ENCODE results near the gene CTTNBP2NL.

DNA sequence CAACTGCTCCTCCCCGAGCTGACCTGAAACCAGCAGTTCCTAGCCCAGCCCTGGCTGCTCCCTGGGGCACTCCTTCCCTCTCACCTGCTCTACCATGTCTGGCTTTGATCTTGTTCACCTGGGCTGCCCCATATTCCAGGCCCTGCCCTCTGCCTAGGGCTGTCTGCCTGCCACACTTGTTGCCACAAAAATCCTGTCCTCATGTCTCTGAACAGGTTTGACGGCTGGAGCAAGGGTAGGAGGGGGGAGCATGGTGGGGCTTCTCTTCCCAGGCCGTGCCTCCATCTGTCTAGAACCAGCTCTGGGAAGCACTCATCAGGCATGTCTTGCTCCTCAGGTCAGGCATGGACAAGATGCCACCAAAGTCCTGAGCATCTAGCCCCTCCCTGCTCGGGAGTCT lies 68.5 kb downstream of the CTTNBP2NL start:
- TF ChIP-seq, protein P1, sequence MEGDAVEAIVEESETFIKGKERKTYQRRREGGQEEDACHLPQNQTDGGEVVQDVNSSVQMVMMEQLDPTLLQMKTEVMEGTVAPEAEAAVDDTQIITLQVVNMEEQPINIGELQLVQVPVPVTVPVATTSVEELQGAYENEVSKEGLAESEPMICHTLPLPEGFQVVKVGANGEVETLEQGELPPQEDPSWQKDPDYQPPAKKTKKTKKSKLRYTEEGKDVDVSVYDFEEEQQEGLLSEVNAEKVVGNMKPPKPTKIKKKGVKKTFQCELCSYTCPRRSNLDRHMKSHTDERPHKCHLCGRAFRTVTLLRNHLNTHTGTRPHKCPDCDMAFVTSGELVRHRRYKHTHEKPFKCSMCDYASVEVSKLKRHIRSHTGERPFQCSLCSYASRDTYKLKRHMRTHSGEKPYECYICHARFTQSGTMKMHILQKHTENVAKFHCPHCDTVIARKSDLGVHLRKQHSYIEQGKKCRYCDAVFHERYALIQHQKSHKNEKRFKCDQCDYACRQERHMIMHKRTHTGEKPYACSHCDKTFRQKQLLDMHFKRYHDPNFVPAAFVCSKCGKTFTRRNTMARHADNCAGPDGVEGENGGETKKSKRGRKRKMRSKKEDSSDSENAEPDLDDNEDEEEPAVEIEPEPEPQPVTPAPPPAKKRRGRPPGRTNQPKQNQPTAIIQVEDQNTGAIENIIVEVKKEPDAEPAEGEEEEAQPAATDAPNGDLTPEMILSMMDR (IDR thresholded peaks at IDR 0.05; ENCODE audit: poor library complexity), result no peak
- no peak for TF ChIP-seq EZH2 (IDR thresholded peaks at IDR 0.05; ENCODE audit: borderline replicate concordance)
